Adrenal gland (tissue), 5 donors: Measurements from ENCODE around the gene THRB.

ENCODE experiments used
- CTCF ChIP-seq, 6 experiments: fragments of 450-650 bp in 4 of 6; fragments of 200-600 bp in 2 of 6; sonication (generic) in 1 of 6; IDR thresholded peaks; 1 replicate in 5 of 6; 2 replicates in 1 of 6; pipeline versions ENCODE4 v1.5.1 to v1.8.0; 2016 to 2021; ENCODE audit warnings: antibody characterized with exemption in 6 of 6, mild to moderate bottlenecking in 2 of 6, moderate library complexity in 1 of 6
- POLR2A ChIP-seq, 2 donors: fragments of 450-650 bp; IDR thresholded peaks; one replicate each; pipeline ENCODE4 v1.6.1; 2017; ENCODE audit warnings: antibody characterized with exemption in 2 of 2, mild to moderate bottlenecking in 2 of 2, moderate library complexity in 1 of 2
- donor health status: DM: no; HTN: no; CAD: no.

DNA sequence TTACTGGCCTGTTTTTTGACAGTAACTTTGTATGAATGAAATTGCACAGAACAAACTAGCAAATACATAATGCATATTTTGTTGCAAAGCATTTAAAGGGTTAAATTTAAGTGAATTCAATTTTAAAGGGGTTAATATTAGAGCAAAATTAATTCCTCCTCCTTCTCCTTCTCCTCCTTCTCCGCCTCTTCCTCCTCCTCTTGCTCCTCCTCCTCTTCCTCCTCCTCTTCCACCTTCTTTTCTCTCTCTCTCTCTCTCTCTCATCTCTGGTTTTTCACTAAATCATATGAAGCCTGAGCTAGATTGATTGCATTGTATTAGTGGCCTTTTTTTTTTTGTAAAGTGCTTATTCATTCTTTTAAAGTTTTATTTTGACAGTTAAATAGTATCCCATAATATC is 154.5 kb downstream of the THRB start:
- no peak for TF ChIP-seq CTCF (IDR thresholded peaks at IDR 0.05)
- TF ChIP-seq POLR2A (IDR thresholded peaks at IDR 0.05) = no peak
